Pancreas (tissue), 10 donors: ENCODE results near the gene DUOXA2. TPM values are rescaled to one million over a fixed set of nuclear protein-coding genes. Genes with fewer than 3 reads are reported as not detected.

Experiments used
- ATAC-seq, 4 donors: fragments of 200-7000 bp; cut with Tn5 transposase; one replicate each; pipeline versions ENCODE4 v1.8.0 to v1.9.1; 2020; ENCODE audit warnings: mild to moderate bottlenecking in 4 of 4, moderate library complexity in 4 of 4
- DNase-seq, 6 donors: peaks; one replicate each; pipeline ENCODE4 v3.0.0-alpha.2; 2020
- FAIRE-seq: peaks from 2 replicates; lab custom pipeline; 2012; peaks lifted over from hg19 to GRCh38; lab: Jason Lieb, UNC
- H3K27ac ChIP-seq, 4 donors: fragments of 200-600 bp; sonication (generic); 1 replicate in 3 of 4; 2 replicates in 1 of 4; pipeline versions ENCODE4 v1.5.0 to v1.8.0; 2020
- H3K27me3 ChIP-seq, 4 donors: fragments of 200-600 bp; one replicate each; pipeline ENCODE4 v1.8.0; 2021
- H3K36me3 ChIP-seq, 3 donors: fragments of 200-600 bp; sonication (generic) in 1 of 3; one replicate each; pipeline versions ENCODE4 v1.5.0 to v1.8.0; 2020 to 2021
- H3K4me1 ChIP-seq, 3 donors: fragments of 200-600 bp; one replicate each; pipeline ENCODE4 v1.8.0; 2021
- H3K4me3 ChIP-seq, 4 donors: fragments of 200-600 bp; sonication (generic) in 2 of 4; one replicate each; pipeline versions ENCODE4 v1.5.0 to v1.8.0; 2020 to 2021
- H3K9me3 ChIP-seq, 4 donors: fragments of 200-600 bp; one replicate each; pipeline ENCODE4 v1.8.0; 2021
- WGBS, 2 donors: extraction: QIAGEN DNeasy Blood & Tissue Kit; methylation state at CpG; one replicate each; pipeline ENCODE4 v1.1.7; 2013; 5-methylcytosine and 5-hydroxymethylcytosine counted together
- intact Hi-C, 3 donors: fragments of 100-400 bp; cut with DNase I; formaldehyde crosslinking; loops; one replicate each; pipeline versions ENCODE4 v1.11.1 to v1.14.2; 2022
- polyA plus RNA-seq, 2 donors: library from polyadenylated mRNA; stranded (reverse); fragments of 200-250 nt; gene quantifications; one replicate each; pipeline ENCODE4 v1.2.3, GENCODE V29; 2013
- total RNA-seq, 6 donors: library from RNA; stranded (reverse); fragmentation: NEBNext Ultra II Directional in 4 of 6; extraction: Animal tissue kit (Norgen Biotek cat#: 25700) in 4 of 6; gene quantifications; one replicate each; pipeline versions ENCODE4 v1.2.1 to v1.2.4, GENCODE V29; 2021 to 2023
- TF ChIP-seq, protein P1 (sequence below), 4 donors: fragments of 200-600 bp; sonication (generic) in 3 of 4; IDR thresholded peaks; one replicate each; pipeline versions ENCODE4 v1.5.0 to v1.8.0; 2021; ENCODE audit warnings: antibody characterized with exemption in 4 of 4
- donor health status: healthy with polysubstance abuse.
- donor health status: DM: no; HTN: no; CAD: no; lungs with moderate emphysema.
- donor health status: DM: no; HTN: no; CAD: no.
- donor health status: control.
- donor health status: control.
- donor health status: Bipolar disorder and iron deficiency.
- donor health status: DM: yes; HTN: yes; CAD: no.
- donor health status: DM: no; HTN: no; CAD: no.
- donor health status: DM: no; HTN: no; CAD: no.
- donor health status: DM: yes; HTN: yes; CAD: no.

DUOXA2 gene
- total and polyA plus RNA-seq, 8 donors, result 0.16 to 17.0 (median 0.43) TPM; not detected in 3

DNA sequence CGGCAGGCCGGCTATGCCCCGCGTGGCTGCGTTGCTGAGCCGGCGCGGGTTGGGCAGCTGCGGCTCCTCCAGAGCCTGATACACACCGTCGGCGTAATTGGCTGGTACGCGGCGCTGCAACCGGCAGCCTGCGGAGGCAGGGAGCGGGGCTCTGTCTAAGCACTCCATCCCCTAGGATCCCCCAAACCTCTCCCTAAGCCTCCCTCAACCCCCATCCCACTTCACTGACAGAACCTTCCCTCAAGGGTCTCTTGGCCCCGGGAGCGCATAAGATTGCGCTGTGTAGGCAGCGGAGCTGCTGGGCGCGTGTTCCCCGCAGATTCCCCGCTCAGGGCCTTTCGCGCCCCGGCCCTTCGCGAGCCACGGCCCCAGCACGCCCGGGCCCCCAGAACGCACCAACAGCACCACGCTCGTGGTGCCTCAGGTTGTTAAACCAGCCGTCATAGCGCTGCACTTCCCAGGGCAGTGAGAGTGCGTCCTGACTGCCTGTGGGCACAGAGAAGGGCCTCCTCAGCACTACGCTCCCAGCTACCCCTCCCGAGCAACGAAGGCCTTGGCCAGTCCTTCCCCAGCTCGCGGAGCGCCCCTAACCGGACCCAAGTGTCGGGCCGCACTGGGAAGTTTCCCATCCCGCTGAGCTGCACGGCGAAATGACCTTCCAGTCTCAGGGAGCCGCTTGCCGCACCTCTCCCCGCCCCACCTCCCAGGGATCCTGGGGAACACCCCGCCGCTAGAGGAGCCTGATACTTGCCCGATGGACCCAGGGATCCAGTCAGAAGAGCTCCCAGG lies 1.3 kb upstream of the DUOXA2 start:
- Histone ChIP-seq H3K4me1 (peaks cover 0 to 7% (median 0%) of the 10 kb centered on the region in 3 donors), H3K9me3 (no peaks in the 10 kb centered on the region), H3K27ac (no peak overlapping the region), H3K27me3 (peaks cover 0 to 25% (median 7%) of the 10 kb centered on the region in 4 donors), H3K4me3 (peak overlapping the region in 2 of 4 donors; percentile 5 to 35), H3K36me3 (no peaks in the 10 kb centered on the region)
- ATAC-seq (peak in 3 of 4 donors; percentile 24 to 35 (median 35)), FAIRE-seq (no peak), DNase-seq (no peak)
- intact Hi-C loops, result loop anchor here in 1 of 3 donors (10.0 kb wide), 1 partner anchor 158 kb away; the partner anchor contains the start of gene TERB2
- TF ChIP-seq, protein P1, sequence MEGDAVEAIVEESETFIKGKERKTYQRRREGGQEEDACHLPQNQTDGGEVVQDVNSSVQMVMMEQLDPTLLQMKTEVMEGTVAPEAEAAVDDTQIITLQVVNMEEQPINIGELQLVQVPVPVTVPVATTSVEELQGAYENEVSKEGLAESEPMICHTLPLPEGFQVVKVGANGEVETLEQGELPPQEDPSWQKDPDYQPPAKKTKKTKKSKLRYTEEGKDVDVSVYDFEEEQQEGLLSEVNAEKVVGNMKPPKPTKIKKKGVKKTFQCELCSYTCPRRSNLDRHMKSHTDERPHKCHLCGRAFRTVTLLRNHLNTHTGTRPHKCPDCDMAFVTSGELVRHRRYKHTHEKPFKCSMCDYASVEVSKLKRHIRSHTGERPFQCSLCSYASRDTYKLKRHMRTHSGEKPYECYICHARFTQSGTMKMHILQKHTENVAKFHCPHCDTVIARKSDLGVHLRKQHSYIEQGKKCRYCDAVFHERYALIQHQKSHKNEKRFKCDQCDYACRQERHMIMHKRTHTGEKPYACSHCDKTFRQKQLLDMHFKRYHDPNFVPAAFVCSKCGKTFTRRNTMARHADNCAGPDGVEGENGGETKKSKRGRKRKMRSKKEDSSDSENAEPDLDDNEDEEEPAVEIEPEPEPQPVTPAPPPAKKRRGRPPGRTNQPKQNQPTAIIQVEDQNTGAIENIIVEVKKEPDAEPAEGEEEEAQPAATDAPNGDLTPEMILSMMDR (IDR thresholded peaks at IDR 0.05), result no peak
- WGBS, 2 donors, result 2% methylated on average over 56 to 58 of the region's 58 CpGs

DNA sequence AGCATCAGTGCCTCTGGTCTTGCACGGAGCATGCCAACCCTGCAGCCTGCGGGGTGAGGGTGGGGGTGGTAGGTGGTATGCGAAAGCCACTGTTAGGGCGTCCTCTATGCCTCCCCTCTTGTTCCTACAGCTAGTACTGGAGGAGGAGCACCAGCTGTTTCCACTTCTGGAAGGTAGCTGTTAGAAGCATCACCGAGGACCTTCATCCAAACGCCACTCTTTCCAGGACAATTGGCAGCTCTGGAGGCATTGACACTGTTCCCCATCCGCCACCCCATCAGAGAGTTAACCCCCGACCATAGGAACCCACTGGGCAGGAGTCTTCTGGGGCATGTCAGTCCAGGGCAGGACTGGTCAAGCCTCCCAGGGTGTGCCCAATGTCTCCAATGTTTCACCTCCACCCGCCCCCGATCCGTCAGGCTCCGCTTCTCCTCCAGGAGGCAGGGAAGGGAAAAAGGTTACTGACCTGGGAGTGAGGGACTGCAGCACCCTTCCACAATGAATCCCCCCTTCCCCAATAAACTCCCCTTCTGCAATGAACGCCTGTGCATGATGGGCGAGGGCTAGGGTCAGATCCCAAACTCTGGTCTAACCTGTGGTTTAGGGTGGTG lies 641 bp upstream of the DUOXA2 start:
- no peak for ATAC-seq
- intact Hi-C loops, result loop anchor here in 1 of 3 donors (10.0 kb wide), 1 partner anchor 159 kb away; the partner anchor contains the start of gene TERB2
- H3K36me3 ChIP-seq, result no peaks in the 10 kb centered on the region
- no peak overlapping the region for H3K27ac ChIP-seq
- peak overlapping the region in 1 of 4 donors; percentile 35 for H3K4me3 ChIP-seq
- WGBS, 2 donors, result 10 to 12% methylated on average over 14 of the region's 14 CpGs
- H3K9me3 ChIP-seq, result no peaks in the 10 kb centered on the region
- peaks cover 0 to 26% (median 7%) of the 10 kb centered on the region in 4 donors for H3K27me3 ChIP-seq
- peaks cover 0 to 7% (median 0%) of the 10 kb centered on the region in 3 donors for H3K4me1 ChIP-seq
- FAIRE-seq, result no peak
- TF ChIP-seq, protein P1 (IDR thresholded peaks at IDR 0.05), result no peak
- DNase-seq, result peak in 1 of 6 donors; percentile 26

DNA sequence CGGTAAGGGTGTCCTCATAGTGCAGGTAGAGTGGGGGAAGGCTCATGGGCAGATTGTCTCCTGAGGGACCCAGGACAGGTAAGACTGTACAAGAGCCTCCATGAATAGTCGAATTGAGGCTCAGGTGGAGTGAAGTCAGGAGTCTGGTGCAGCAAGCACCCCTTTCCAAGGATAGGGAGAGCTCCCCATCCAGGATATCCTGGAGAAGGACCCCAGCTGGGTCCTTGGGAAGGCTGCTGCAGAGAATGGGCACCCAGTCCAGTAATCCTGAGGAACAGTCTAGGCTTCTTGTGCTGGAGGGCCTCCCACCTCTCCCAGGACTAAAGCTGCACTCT lies 592 bp downstream of the DUOXA2 start:
- Histone ChIP-seq H3K27me3 (peaks cover 0 to 26% (median 7%) of the 10 kb centered on the region in 4 donors), H3K36me3 (no peaks in the 10 kb centered on the region), H3K4me1 (peaks cover 0 to 7% (median 0%) of the 10 kb centered on the region in 3 donors), H3K4me3 (peak overlapping the region in 1 of 4 donors; percentile 35), H3K9me3 (no peaks in the 10 kb centered on the region), H3K27ac (no peak overlapping the region)
- TF ChIP-seq, protein P1 (IDR thresholded peaks at IDR 0.05), result no peak
- WGBS, 2 donors, result 5 to 14% methylated on average over 2 of the region's 2 CpGs
- ATAC-seq (no peak), DNase-seq (peak in 1 of 6 donors; percentile 18), FAIRE-seq (no peak)
- intact Hi-C loops, result loop anchor here in 1 of 3 donors (10.0 kb wide), 1 partner anchor 160 kb away; the partner anchor contains the start of gene TERB2

DNA sequence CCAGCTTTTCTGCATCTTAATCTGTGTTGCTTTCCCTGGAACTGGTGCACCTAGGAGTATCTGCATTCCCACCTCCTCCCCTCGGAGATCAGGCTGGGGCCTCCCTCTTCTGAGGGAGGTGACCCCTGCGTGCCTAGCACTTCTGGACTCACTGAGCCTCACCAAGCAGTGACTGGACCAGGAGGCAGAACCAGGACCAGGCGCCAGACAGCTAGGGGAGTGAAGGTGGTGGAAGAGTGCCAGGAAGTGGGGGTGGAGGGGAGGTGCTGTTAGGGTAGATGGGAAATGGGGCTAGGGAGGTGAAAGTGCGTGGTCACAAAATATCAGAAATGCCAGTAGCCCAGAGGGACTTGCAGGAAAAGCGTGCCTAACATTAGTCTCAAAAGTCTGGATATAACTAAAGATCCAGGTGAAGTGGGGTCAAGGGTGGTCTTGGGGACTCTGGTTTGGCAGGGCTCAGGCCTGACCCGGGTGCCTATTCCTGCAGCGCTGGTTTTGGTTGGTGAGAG lies 1.2 kb downstream of the DUOXA2 start:
- H3K9me3 ChIP-seq, result no peaks in the 10 kb centered on the region
- H3K4me3 ChIP-seq, result no peak overlapping the region
- ATAC-seq (no peak), FAIRE-seq (no peak), DNase-seq (peak in 1 of 6 donors; percentile 27)
- TF ChIP-seq, protein P1 (IDR thresholded peaks at IDR 0.05), result no peak
- H3K4me1 ChIP-seq, result peaks cover 0 to 7% (median 0%) of the 10 kb centered on the region in 3 donors
- H3K36me3 ChIP-seq, result no peaks in the 10 kb centered on the region
- no peak overlapping the region for H3K27ac ChIP-seq
- H3K27me3 ChIP-seq, result peaks cover 0 to 26% (median 7%) of the 10 kb centered on the region in 4 donors
- intact Hi-C loops, result loop anchor here in 1 of 3 donors (10.0 kb wide), 1 partner anchor 161 kb away; the partner anchor contains the start of gene TERB2
- WGBS, 2 donors, result 70 to 74% methylated on average over 7 of the region's 7 CpGs
